LNCaP clone FGC (cell line): ENCODE results near the gene CUL1.

Experiments used
- DNase-seq: peaks from one replicate; pipeline ENCODE4 v3.0.0-alpha.2; 2011; ENCODE audit warnings: low read depth
- H3K4me3 ChIP-seq: 2 replicates; pipeline ENCODE4 v1.5.1; 2011; ENCODE audit warnings: mild to moderate bottlenecking, low read depth, low read length, control low read depth
- TF ChIP-seq, protein P1 (sequence below): IDR thresholded peaks from 2 replicates; pipeline ENCODE4 v1.5.1; 2012; ENCODE audit warnings: mild to moderate bottlenecking; ENCODE audit not compliant: control insufficient read depth, insufficient read depth; ENCODE audit errors: extremely low read depth

Gene CUL1

DNA sequence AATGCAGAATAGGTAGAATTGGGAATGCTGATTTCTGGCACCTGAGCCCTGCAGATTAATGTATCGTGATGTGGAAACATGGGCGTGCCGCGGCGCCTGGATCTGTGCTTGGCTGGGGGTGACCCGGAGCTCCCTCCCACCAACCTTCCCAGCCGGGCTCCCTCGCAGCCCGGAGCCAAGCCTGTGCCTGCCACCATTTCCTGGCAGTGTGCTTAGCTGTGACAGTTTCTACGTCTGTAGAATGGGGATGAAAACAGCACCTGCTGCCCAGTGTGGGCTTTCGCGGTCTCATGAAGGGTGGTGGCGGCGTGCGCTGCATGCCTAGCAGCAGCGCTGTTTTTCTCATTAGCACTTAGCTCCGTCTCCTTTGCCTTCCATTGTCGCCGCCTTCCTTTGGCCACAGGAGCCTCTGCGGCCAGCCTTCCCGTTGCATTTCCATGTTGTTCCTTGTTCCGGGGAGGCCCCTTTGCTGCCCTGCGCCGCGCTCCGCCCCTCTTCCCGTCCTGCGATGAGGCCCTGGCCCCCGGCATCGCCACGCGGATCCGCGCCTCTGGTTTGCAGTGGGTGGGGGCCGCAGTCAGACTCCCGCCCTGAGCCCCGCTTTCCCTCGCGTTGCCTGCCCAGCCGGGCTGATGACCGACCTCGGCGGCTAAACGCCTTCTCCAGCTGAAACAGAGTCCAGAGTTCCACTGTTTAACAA lies 84.2 kb downstream of the CUL1 start:
- H3K4me3 ChIP-seq, result no peak overlapping the region
- no peak for DNase-seq
- TF ChIP-seq, protein P1, sequence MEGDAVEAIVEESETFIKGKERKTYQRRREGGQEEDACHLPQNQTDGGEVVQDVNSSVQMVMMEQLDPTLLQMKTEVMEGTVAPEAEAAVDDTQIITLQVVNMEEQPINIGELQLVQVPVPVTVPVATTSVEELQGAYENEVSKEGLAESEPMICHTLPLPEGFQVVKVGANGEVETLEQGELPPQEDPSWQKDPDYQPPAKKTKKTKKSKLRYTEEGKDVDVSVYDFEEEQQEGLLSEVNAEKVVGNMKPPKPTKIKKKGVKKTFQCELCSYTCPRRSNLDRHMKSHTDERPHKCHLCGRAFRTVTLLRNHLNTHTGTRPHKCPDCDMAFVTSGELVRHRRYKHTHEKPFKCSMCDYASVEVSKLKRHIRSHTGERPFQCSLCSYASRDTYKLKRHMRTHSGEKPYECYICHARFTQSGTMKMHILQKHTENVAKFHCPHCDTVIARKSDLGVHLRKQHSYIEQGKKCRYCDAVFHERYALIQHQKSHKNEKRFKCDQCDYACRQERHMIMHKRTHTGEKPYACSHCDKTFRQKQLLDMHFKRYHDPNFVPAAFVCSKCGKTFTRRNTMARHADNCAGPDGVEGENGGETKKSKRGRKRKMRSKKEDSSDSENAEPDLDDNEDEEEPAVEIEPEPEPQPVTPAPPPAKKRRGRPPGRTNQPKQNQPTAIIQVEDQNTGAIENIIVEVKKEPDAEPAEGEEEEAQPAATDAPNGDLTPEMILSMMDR, result no peak

GRCh38 chr7:148783801-148784527 lies 85.3 kb downstream of the CUL1 start:
- TF ChIP-seq, protein P1, result no peak
- no peak overlapping the region for H3K4me3 ChIP-seq
- no peak for DNase-seq

DNA sequence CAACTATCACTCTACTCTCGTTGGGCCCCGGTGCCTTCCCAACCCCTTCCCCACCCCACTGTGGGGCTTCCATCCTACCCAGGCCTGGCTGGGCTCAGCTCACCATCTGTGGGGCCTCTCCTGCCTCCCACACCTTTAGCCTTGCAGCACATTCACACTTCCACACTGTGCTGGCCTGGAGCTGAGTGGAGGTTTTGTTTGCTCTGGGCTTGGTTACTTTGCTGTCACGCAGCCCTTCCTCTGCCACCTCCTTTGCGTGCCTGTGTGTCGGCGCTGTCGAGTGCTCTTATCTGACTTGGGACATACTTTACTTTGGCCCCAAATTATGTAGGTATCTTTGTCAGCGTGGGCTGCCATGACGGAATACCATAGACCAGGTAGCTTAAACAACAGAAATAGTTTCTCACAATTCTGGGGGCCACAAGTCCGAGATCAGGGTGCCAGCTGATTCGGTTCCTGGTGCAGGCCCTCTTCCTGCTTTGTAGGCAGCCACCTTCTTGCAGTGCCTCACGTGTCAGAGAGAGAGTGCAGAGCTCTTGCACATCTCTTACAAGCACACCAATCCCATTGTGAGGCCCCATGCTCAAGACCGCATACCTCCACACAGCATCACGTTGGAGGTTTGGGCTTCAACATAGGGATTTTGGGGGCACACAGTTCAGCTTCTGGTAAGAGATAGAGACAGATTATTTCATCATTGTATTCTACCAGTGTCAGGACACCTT lies 89.0 kb downstream of the CUL1 start:
- H3K4me3 ChIP-seq, result no peak overlapping the region
- no peak for DNase-seq
- TF ChIP-seq, protein P1, result no peak

DNA sequence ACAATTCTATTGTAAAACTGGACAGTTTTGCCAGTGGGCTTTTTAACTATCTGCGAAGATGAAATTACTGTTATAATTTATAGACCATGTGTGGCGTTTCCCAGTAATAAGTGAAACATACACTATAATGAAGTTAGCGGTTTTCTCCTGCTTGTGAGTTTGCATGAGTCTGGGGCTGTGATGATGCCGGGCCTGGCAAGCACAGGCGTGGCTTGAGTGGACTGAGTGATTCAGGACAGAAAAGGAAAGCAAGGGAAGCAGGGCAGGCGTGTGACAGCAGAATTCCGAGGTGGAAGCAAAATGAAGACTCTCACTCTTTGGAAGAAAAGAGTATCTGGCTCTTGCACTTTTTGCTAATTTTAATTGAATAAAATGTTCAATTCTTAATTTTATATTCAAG lies 90.5 kb downstream of the CUL1 start:
- TF ChIP-seq, protein P1, result no peak

GRCh38 chr7:148790131-148790726 lies 91.5 kb downstream of the CUL1 start:
- DNase-seq, result no peak
- TF ChIP-seq, protein P1, result no peak
- H3K4me3 ChIP-seq, result no peak overlapping the region

More for the DNA sequence above, 90.5 kb downstream of the CUL1 start:
- no peak for DNase-seq
- H3K4me3 ChIP-seq, result no peak overlapping the region

DNA sequence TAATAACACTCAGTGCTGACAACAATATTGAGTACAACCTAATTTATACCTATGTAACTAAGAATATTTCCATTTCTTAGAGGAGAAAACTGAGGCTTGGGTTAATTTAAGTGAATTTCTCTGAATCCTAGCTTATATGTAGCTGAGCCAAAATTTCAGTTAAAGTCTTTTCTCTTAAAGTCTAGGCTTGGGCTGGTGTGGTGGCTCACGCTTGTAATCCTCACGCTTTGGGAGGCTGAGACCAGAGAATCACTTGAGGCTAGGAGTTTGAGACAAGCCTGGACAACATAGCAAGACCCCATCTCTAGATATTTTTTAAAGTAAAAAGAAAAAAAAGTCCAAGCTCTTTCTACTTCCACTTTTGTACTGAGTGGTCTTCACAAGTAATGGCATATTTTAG lies 92.1 kb downstream of the CUL1 start:
- no peak overlapping the region for H3K4me3 ChIP-seq
- TF ChIP-seq, protein P1, result no peak
- no peak for DNase-seq
